Measurements from ENCODE around the gene C9orf43.

- TF ChIP-seq, protein P1, sequence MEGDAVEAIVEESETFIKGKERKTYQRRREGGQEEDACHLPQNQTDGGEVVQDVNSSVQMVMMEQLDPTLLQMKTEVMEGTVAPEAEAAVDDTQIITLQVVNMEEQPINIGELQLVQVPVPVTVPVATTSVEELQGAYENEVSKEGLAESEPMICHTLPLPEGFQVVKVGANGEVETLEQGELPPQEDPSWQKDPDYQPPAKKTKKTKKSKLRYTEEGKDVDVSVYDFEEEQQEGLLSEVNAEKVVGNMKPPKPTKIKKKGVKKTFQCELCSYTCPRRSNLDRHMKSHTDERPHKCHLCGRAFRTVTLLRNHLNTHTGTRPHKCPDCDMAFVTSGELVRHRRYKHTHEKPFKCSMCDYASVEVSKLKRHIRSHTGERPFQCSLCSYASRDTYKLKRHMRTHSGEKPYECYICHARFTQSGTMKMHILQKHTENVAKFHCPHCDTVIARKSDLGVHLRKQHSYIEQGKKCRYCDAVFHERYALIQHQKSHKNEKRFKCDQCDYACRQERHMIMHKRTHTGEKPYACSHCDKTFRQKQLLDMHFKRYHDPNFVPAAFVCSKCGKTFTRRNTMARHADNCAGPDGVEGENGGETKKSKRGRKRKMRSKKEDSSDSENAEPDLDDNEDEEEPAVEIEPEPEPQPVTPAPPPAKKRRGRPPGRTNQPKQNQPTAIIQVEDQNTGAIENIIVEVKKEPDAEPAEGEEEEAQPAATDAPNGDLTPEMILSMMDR (IDR thresholded peaks at IDR 0.05; ENCODE audit: borderline replicate concordance, extremely low read depth, low read length, poor library complexity, severe bottlenecking) = no peak
- no peak for TF ChIP-seq EZH2 (IDR thresholded peaks at IDR 0.05; ENCODE audit: borderline replicate concordance, low read depth, low read length, severe bottlenecking)
Measured at GRCh38 chr9:113403646-113404045, 6.9 kb upstream of the C9orf43 start.

All from DND-41 (cell line).